Breast epithelium (tissue), 4 donors: ENCODE measurements around the gene KCNE4. TPM values are rescaled to one million over a fixed set of nuclear protein-coding genes. Genes with fewer than 3 reads are reported as not detected.
A peak's percentile ranks its signal among the peaks of the same experiment; 100 is the strongest.

Experiments used
- DNase-seq, 2 donors: peaks; one replicate each; pipeline ENCODE4 v3.0.0-alpha.2; 2019; ENCODE audit warnings: low spot score in 2 of 2
- H3K27ac ChIP-seq, 2 donors: fragments of 200-600 bp; sonication (generic) in 1 of 2; one replicate each; pipeline ENCODE4 v1.5.1; 2016 to 2019; ENCODE audit warnings: mild to moderate bottlenecking in 1 of 2
- H3K27me3 ChIP-seq, 2 donors: fragments of 200-600 bp; sonication (generic) in 1 of 2; one replicate each; pipeline versions ENCODE4 v1.5.1 to v1.6.0; 2017 to 2019; ENCODE audit warnings: control low read depth in 1 of 2, mild to moderate bottlenecking in 1 of 2
- H3K36me3 ChIP-seq: fragments of 200-600 bp; one replicate; pipeline ENCODE4 v1.5.1; 2019
- H3K4me1 ChIP-seq, 2 donors: fragments of 200-600 bp; sonication (generic); one replicate each; pipeline ENCODE4 v1.5.1; 2016 to 2019; ENCODE audit warnings: control low read depth in 1 of 2
- H3K4me3 ChIP-seq, 3 donors: fragments of 200-600 bp; sonication (generic); 1 replicate in 2 of 3; 2 replicates in 1 of 3; pipeline ENCODE4 v1.5.1; 2016 to 2019; ENCODE audit warnings: mild to moderate bottlenecking in 3 of 3, moderate library complexity in 2 of 3
- H3K9me3 ChIP-seq, 2 donors: fragments of 200-600 bp; sonication (generic) in 1 of 2; one replicate each; pipeline ENCODE4 v1.5.1; 2016 to 2019; ENCODE audit warnings: control low read depth in 1 of 2
- CTCF ChIP-seq, 3 donors: fragments of 450-650 bp; IDR thresholded peaks; one replicate each; pipeline ENCODE4 v1.5.1; 2016 to 2017; ENCODE audit warnings: antibody characterized with exemption in 3 of 3, mild to moderate bottlenecking in 3 of 3, moderate library complexity in 3 of 3
- POLR2A ChIP-seq: fragments of 450-650 bp; IDR thresholded peaks from one replicate; pipeline ENCODE4 v1.6.1; 2016; ENCODE audit warnings: antibody characterized with exemption, mild to moderate bottlenecking, moderate library complexity
- POLR2AphosphoS5 ChIP-seq, 3 donors: sonication (generic); formaldehyde crosslinking; IDR thresholded peaks; one replicate each; pipeline ENCODE4 v1.6.1; 2017; ENCODE audit warnings: antibody characterized with exemption in 3 of 3
- intact Hi-C: fragments of 100-400 bp; cut with DNase I; formaldehyde crosslinking; loops from one replicate; pipeline ENCODE4 v1.15.1; 2023; ENCODE audit warnings: low total_unique reads
- total RNA-seq, 3 donors: library from RNA; depleted of rRNA; stranded (reverse); fragments of >200 nt; gene quantifications; one replicate each; pipeline ENCODE4 v1.1.0, GENCODE V29; 2016

KCNE4 gene
- total RNA-seq, 3 donors from 2014 or later: 5.0 to 26.2 (median 9.3) TPM

DNA sequence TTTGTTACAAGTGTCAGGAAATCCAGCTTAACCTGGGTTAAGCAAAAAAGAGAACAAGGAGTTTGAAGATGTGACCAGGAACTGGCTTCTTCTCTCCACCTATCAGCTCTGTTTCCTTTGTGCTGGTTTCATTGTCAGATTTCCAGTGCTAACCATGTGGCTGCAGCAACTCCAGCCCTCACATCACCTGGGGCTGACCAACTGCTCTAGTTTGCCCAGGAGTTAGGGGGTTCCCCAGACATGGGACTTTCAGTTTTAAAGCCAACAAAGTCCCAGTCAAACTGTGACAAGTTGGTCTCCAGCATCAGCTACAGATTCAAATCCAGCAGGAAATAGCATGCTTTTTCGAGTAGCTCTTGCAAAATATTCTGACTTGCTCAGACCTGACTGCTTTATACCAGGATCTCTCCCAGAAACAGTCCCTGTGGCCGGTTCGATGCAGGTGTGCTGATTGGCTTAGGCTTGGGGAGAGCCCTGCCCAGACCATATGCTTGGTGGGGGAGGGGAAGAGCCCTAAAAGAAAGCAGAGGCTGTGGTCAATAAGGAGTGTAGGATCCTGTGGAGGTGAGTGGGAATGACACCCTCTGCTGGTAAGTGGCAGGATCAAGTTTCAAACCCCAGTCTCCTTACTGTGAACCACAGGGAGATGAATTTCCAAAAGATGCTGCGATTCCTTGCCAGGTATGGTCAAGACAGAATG lies 49.5 kb downstream of the KCNE4 start:
- no peaks in the 10 kb centered on the region for H3K9me3 ChIP-seq
- TF ChIP-seq POLR2AphosphoS5 (IDR thresholded peaks at IDR 0.05) (no peak), POLR2A (no peak), CTCF (IDR thresholded peaks at IDR 0.05) (peak in 1 of 3 donors; percentile 23)
- intact Hi-C loops: no loop called here
- no peaks in the 10 kb centered on the region for H3K4me1 ChIP-seq
- no peak overlapping the region for H3K27ac ChIP-seq
- no peaks in the 10 kb centered on the region for H3K27me3 ChIP-seq
- H3K4me3 ChIP-seq: no peak overlapping the region
- DNase-seq: no peak
- H3K36me3 ChIP-seq: no peaks in the 10 kb centered on the region

GRCh38 chr2:223102040-223102400 lies 50.0 kb downstream of the KCNE4 start:
- intact Hi-C loops: no loop called here
- Histone ChIP-seq H3K27me3 (no peaks in the 10 kb centered on the region), H3K4me3 (no peak overlapping the region), H3K9me3 (no peaks in the 10 kb centered on the region), H3K4me1 (no peaks in the 10 kb centered on the region), H3K36me3 (no peaks in the 10 kb centered on the region), H3K27ac (no peak overlapping the region)
- TF ChIP-seq POLR2A (no peak), CTCF (IDR thresholded peaks at IDR 0.05) (no peak), POLR2AphosphoS5 (IDR thresholded peaks at IDR 0.05) (no peak)
- no peak for DNase-seq

DNA sequence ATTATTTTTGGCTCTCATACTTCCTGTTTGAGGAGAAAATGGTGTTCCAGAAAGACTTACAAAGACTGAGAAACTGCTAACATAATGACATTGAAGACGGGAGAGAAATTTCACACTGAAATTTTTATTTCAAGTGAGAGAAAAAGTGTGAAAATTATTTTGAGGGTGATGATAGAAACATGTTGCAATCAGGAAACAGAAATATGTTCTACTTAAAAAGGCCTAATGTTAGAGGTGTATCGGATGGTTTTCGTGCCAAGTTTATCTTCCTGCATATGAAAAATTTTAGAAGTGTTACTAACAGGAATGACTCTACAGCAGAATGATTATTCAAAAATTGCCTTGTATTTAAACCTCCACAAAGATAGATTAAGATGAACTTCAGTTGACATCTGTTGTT lies 50.5 kb downstream of the KCNE4 start:
- Histone ChIP-seq H3K4me3 (no peak overlapping the region), H3K9me3 (no peaks in the 10 kb centered on the region), H3K27me3 (no peaks in the 10 kb centered on the region), H3K4me1 (no peaks in the 10 kb centered on the region), H3K36me3 (no peaks in the 10 kb centered on the region), H3K27ac (no peak overlapping the region)
- TF ChIP-seq POLR2AphosphoS5 (IDR thresholded peaks at IDR 0.05): no peak
- TF ChIP-seq CTCF (IDR thresholded peaks at IDR 0.05): no peak
- TF ChIP-seq POLR2A: no peak
- no peak for DNase-seq
- intact Hi-C loops: no loop called here

GRCh38 chr2:223104336-223105132 lies 52.5 kb downstream of the KCNE4 start:
- no peaks in the 10 kb centered on the region for H3K27me3 ChIP-seq
- no peaks in the 10 kb centered on the region for H3K9me3 ChIP-seq
- H3K27ac ChIP-seq: no peak overlapping the region
- H3K4me3 ChIP-seq: no peak overlapping the region
- DNase-seq: no peak
- H3K36me3 ChIP-seq: no peaks in the 10 kb centered on the region
- no peak for TF ChIP-seq POLR2AphosphoS5 (IDR thresholded peaks at IDR 0.05)
- no peak for TF ChIP-seq CTCF (IDR thresholded peaks at IDR 0.05)
- TF ChIP-seq POLR2A: no peak
- no peaks in the 10 kb centered on the region for H3K4me1 ChIP-seq
- intact Hi-C loops: no loop called here

Other genes with a start within 250 kb of the KCNE4 start
- gene ACSL3, start 191.2 kb upstream of the KCNE4 start, total RNA-seq: 100 to 1,000 TPM in 1 of 3 donors, 10 to 100 TPM in 2; 50.9 to 115 (median 74.4) TPM